HepG2 (cell line): ENCODE results near the gene RETN. TPM values are rescaled to one million over a fixed set of nuclear protein-coding genes. Genes with fewer than 3 reads are reported as not detected.

Experiments
- AHR ChIP-seq: IDR thresholded peaks from 2 replicates; pipeline ENCODE4 v1.6.1; 2018; ENCODE audit warnings: missing genetic modification reagents, missing compliant biosample characterization
- CCDC6 ChIP-seq: sonication (generic); formaldehyde crosslinking; IDR thresholded peaks from 2 replicates; pipeline ENCODE4 v1.8.1; 2022; ENCODE audit warnings: mild to moderate bottlenecking, missing genetic modification reagents, moderate library complexity
- ETV5 ChIP-seq: IDR thresholded peaks from 2 replicates; pipeline ENCODE4 v1.6.1; 2018; ENCODE audit warnings: missing biosample characterization, missing genetic modification reagents, inconsistent platforms, borderline replicate concordance
- HDAC6 ChIP-seq: fragments of 200-600 bp; sonication (generic); IDR thresholded peaks from 2 replicates; pipeline ENCODE4 v1.7.0; 2017; ENCODE audit warnings: mild to moderate bottlenecking, antibody characterized with exemption, low read length, low read depth
- JUN ChIP-seq: sonication (generic); formaldehyde crosslinking; IDR thresholded peaks from 2 replicates; pipeline ENCODE4 v1.4.0; 2020; ENCODE audit warnings: mild to moderate bottlenecking, missing genetic modification reagents
- KLF11 ChIP-seq: IDR thresholded peaks from 2 replicates; pipeline ENCODE4 v1.6.1; 2016; ENCODE audit warnings: missing compliant biosample characterization
- NONO ChIP-seq, 2 experiments: fragments of 450-650 bp in 1 of 2; sonication (generic) in 1 of 2; formaldehyde crosslinking in 1 of 2; IDR thresholded peaks in 1 of 2; conservative IDR thresholded peaks in 1 of 2; 2 replicates each; pipeline versions ENCODE4 v1.6.1 to v1.8.0; 2017 to 2022; ENCODE audit warnings: mild to moderate bottlenecking in 1 of 2, missing genetic modification reagents in 1 of 2, moderate library complexity in 1 of 2
- PBX2 ChIP-seq: IDR thresholded peaks from 2 replicates; pipeline ENCODE4 v1.6.1; 2016; ENCODE audit warnings: control low read depth
- RAD21 ChIP-seq: fragments of 450-650 bp; formaldehyde crosslinking; IDR thresholded peaks from 2 replicates; pipeline ENCODE4 v1.5.0; 2020; ENCODE audit warnings: mild to moderate bottlenecking
- REPIN1 ChIP-seq: sonication (generic); formaldehyde crosslinking; IDR thresholded peaks from 2 replicates; pipeline ENCODE4 v1.8.0; 2022; ENCODE audit warnings: missing genetic modification reagents, low read depth, mild to moderate bottlenecking, borderline replicate concordance
- SP1 ChIP-seq, 2 experiments: fragments of 450-650 bp in 1 of 2; sonication (generic) in 1 of 2; formaldehyde crosslinking in 1 of 2; IDR thresholded peaks; 2 replicates each; pipeline versions ENCODE4 v1.4.0 to v1.6.1; 2016 to 2020; ENCODE audit warnings: missing genetic modification reagents in 1 of 2
- SRSF4 ChIP-seq: fragments of 200-400 bp; formaldehyde crosslinking; IDR thresholded peaks from one replicate; pipeline ENCODE4 v1.6.1; 2018; ENCODE audit warnings: mild to moderate bottlenecking, low read depth, low read length, moderate library complexity; ENCODE audit not compliant: poor library complexity, severe bottlenecking
- ZC3H13 ChIP-seq: sonication (generic); formaldehyde crosslinking; IDR thresholded peaks from 2 replicates; pipeline ENCODE4 v1.8.1; 2023; ENCODE audit warnings: mild to moderate bottlenecking, missing genetic modification reagents, moderate library complexity
- ZNF225 ChIP-seq: sonication (generic); formaldehyde crosslinking; IDR thresholded peaks from 2 replicates; pipeline ENCODE4 v1.4.0; 2020; ENCODE audit warnings: mild to moderate bottlenecking, missing genetic modification reagents
- ZNF3 ChIP-seq: IDR thresholded peaks from 2 replicates; pipeline ENCODE4 v1.7.0; 2017; ENCODE audit warnings: inconsistent platforms
- ZNF350 ChIP-seq: sonication (generic); formaldehyde crosslinking; IDR thresholded peaks from 2 replicates; pipeline ENCODE4 v1.4.0; 2020; ENCODE audit warnings: mild to moderate bottlenecking, low read depth, missing genetic modification reagents, borderline replicate concordance
- ZNF574 ChIP-seq: sonication (generic); formaldehyde crosslinking; IDR thresholded peaks from 2 replicates; pipeline ENCODE4 v1.4.0; 2020; ENCODE audit warnings: missing genetic modification reagents
- ZNF615 ChIP-seq: sonication (generic); formaldehyde crosslinking; IDR thresholded peaks from 2 replicates; pipeline ENCODE4 v1.5.0; 2020; ENCODE audit warnings: mild to moderate bottlenecking, missing genetic modification reagents, borderline replicate concordance
- ZNF619 ChIP-seq: sonication (generic); formaldehyde crosslinking; IDR thresholded peaks from 2 replicates; pipeline ENCODE4 v1.4.0; 2020; ENCODE audit warnings: mild to moderate bottlenecking, missing genetic modification reagents
- ZNF776 ChIP-seq: sonication (generic); formaldehyde crosslinking; IDR thresholded peaks from 2 replicates; pipeline ENCODE4 v1.4.0; 2020; ENCODE audit warnings: mild to moderate bottlenecking, missing genetic modification reagents
- polyA plus RNA-seq, 8 experiments: library from polyadenylated mRNA; depleted of rRNA in 3 of 8; stranded (reverse) in 7 of 8; unstranded in 1 of 8; fragments of >200 nt; fragmentation: Illumina TruSeq in 4 of 8; extraction: Trizol in 4 of 8; gene quantifications; 2 replicates each; pipeline versions ENCODE4 v1.2.1 to v1.2.3, GENCODE V29; 2011 to 2016; ENCODE audit warnings: low read depth in 4 of 8, missing spikeins in 1 of 8, mixed read lengths in 1 of 8; ENCODE audit not compliant: insufficient read depth in 1 of 8
- total RNA-seq, 5 experiments: library from RNA; depleted of rRNA; stranded (reverse); fragments of >200 nt; fragmentation: Illumina TruSeq; extraction: Trizol; gene quantifications; 2 replicates each; pipeline ENCODE4 v1.2.3, GENCODE V29; 2016; ENCODE audit warnings: low read depth in 1 of 5
- TF ChIP-seq, protein P1 (sequence below): sonication (generic); formaldehyde crosslinking; IDR thresholded peaks from 2 replicates; pipeline ENCODE4 v1.4.0; 2020; ENCODE audit warnings: missing genetic modification reagents
- TF ChIP-seq, protein P2 (sequence below): sonication (generic); formaldehyde crosslinking; IDR thresholded peaks from 2 replicates; pipeline ENCODE4 v1.5.0; 2020; ENCODE audit warnings: mild to moderate bottlenecking, missing genetic modification reagents

Gene RETN
- total and polyA plus RNA-seq, 2 of the 13 experiments (the other 11 are each of a cell fraction or from before 2014, with no cell fraction given), result not detected

- TF ChIP-seq ZNF3 (CRISPR knock-in tag) (peak; percentile 63; the same call in 1 of the 2 replicates), KLF11 (CRISPR knock-in tag) (no peak; the same call in 1 of the 2 replicates), SRSF4 (no peak), ZNF574 (CRISPR knock-in tag) (peak; percentile 58), ZNF615 (CRISPR knock-in tag) (no peak), ZC3H13 (CRISPR knock-in tag) (peak; percentile 43; the same call in 1 of the 2 replicates), PBX2 (CRISPR knock-in tag) (no peak), REPIN1 (CRISPR knock-in tag) (peak; percentile 79; the same call in 1 of the 2 replicates), SP1 (IDR thresholded peaks at IDR 0.05) (no peak), SP1 (CRISPR knock-in tag; IDR thresholded peaks at IDR 0.05) (no peak; the same call in 1 of the 2 replicates), ETV5 (CRISPR knock-in tag) (peak; percentile 45; the same call in 1 of the 2 replicates), RAD21 (CRISPR knock-in tag) (peak; percentile 79), ZNF776 (CRISPR knock-in tag) (no peak), ZNF619 (CRISPR knock-in tag) (0 out of 2 replicates have a peak, but pooled peaks have one; percentile 53), ZNF350 (CRISPR knock-in tag) (peak; percentile 88), ZNF225 (CRISPR knock-in tag) (no peak; the same call in 1 of the 2 replicates), JUN (CRISPR knock-in tag) (peak; percentile 81), AHR (peak; percentile 85), CCDC6 (peak; percentile 54; the same call in 1 of the 2 replicates), NONO (IDR thresholded peaks at IDR 0.05) (no peak), NONO (CRISPR knock-in tag; conservative IDR thresholded peaks at IDR 0.05) (peak; percentile 87), HDAC6 (no peak)
- TF ChIP-seq, protein P1, sequence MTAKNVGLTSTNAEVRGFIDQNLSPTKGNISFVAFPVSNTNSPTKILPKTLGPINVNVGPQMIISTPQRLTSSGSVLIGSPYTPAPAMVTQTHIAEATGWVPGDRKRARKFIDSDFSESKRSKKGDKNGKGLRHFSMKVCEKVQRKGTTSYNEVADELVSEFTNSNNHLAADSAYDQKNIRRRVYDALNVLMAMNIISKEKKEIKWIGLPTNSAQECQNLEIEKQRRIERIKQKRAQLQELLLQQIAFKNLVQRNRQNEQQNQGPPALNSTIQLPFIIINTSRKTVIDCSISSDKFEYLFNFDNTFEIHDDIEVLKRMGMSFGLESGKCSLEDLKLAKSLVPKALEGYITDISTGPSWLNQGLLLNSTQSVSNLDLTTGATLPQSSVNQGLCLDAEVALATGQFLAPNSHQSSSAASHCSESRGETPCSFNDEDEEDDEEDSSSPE, result peak; percentile 60
- TF ChIP-seq, protein P2, sequence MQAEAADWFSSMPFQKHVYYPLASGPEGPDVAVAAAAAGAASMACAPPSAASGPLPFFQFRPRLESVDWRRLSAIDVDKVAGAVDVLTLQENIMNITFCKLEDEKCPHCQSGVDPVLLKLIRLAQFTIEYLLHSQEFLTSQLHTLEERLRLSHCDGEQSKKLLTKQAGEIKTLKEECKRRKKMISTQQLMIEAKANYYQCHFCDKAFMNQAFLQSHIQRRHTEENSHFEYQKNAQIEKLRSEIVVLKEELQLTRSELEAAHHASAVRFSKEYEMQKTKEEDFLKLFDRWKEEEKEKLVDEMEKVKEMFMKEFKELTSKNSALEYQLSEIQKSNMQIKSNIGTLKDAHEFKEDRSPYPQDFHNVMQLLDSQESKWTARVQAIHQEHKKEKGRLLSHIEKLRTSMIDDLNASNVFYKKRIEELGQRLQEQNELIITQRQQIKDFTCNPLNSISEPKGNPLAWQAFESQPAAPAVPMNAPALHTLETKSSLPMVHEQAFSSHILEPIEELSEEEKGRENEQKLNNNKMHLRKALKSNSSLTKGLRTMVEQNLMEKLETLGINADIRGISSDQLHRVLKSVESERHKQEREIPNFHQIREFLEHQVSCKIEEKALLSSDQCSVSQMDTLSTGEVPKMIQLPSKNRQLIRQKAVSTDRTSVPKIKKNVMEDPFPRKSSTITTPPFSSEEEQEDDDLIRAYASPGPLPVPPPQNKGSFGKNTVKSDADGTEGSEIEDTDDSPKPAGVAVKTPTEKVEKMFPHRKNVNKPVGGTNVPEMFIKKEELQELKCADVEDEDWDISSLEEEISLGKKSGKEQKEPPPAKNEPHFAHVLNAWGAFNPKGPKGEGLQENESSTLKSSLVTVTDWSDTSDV, result no peak
Measured at GRCh38 chr19:7652061-7652641, 16.7 kb upstream of the RETN start (continued).
